ENCODE results near the gene DMD. TPM values are rescaled to one million over a fixed set of nuclear protein-coding genes. Genes with fewer than 3 reads are reported as not detected.

DMD gene
- total and polyA plus RNA-seq, 2 donors (not counting 1 experiment from before 2014, with no cell fraction given) = 5.1 to 7.2 TPM

- Histone ChIP-seq H4K20me1 (ENCODE audit: control insufficient read depth, extremely low read depth, insufficient read depth, low read length) (no peaks in the 10 kb centered on the region), H3K9ac (ENCODE audit: insufficient read depth, low read length) (no peak overlapping the region), H3K4me2 (ENCODE audit: extremely low read depth, insufficient read depth, low read length) (no peak overlapping the region), H3K36me3 (ENCODE audit: control insufficient read depth, insufficient read depth, low read length) (no peaks in the 10 kb centered on the region), H3K4me3 (replicated peaks in 1 of 4; ENCODE audit: control extremely low read depth in 1 of 4, insufficient read depth in 1 of 4, low read depth in 3 of 4, low read length in 4 of 4) (no peak overlapping the region), H3K79me2 (ENCODE audit: control insufficient read depth, insufficient read depth, low read length) (no peaks in the 10 kb centered on the region), H3K4me1 (ENCODE audit: control insufficient read depth, extremely low read depth, insufficient read depth, low read length) (no peaks in the 10 kb centered on the region), H3K9me3 (ENCODE audit: control insufficient read depth, insufficient read depth, low read depth, low read length) (no peaks in the 10 kb centered on the region), H2AFZ (ENCODE audit: low read length) (no peak overlapping the region), H3K27ac (ENCODE audit: insufficient read depth, low read length) (no peak overlapping the region), H3K27me3 (ENCODE audit: control insufficient read depth, insufficient read depth, low read length) (no peaks in the 10 kb centered on the region)
- DNase-seq (ENCODE audit: low read depth in 2 of 2) = peak; percentile 22 to 59
- no peak for TF ChIP-seq CTCF (conservative IDR thresholded peaks at IDR 0.05 in 1 of 2, IDR thresholded peaks at IDR 0.05 in 1 of 2; ENCODE audit: low read depth in 1 of 2, low read length in 2 of 2)
- no peak for TF ChIP-seq EZH2 (IDR thresholded peaks at IDR 0.05; ENCODE audit: low read length, missing control alignments)
Observed at GRCh38 chrX:31603411-31604120, 1607.8 kb downstream of the DMD start.

- Histone ChIP-seq H3K27ac (ENCODE audit: insufficient read depth, low read length) (no peak overlapping the region), H3K79me2 (ENCODE audit: control insufficient read depth, insufficient read depth, low read length) (no peaks in the 10 kb centered on the region), H3K4me1 (ENCODE audit: control insufficient read depth, extremely low read depth, insufficient read depth, low read length) (no peaks in the 10 kb centered on the region), H3K9me3 (ENCODE audit: control insufficient read depth, insufficient read depth, low read depth, low read length) (no peaks in the 10 kb centered on the region), H2AFZ (ENCODE audit: low read length) (no peak overlapping the region), H3K4me3 (replicated peaks in 1 of 4; ENCODE audit: control extremely low read depth in 1 of 4, insufficient read depth in 1 of 4, low read depth in 3 of 4, low read length in 4 of 4) (no peak overlapping the region), H3K36me3 (ENCODE audit: control insufficient read depth, insufficient read depth, low read length) (no peaks in the 10 kb centered on the region), H3K4me2 (ENCODE audit: extremely low read depth, insufficient read depth, low read length) (no peak overlapping the region), H4K20me1 (ENCODE audit: control insufficient read depth, extremely low read depth, insufficient read depth, low read length) (no peaks in the 10 kb centered on the region), H3K27me3 (ENCODE audit: control insufficient read depth, insufficient read depth, low read length) (no peaks in the 10 kb centered on the region), H3K9ac (ENCODE audit: insufficient read depth, low read length) (no peak overlapping the region)
- no peak for DNase-seq (ENCODE audit: low read depth in 2 of 2)
- TF ChIP-seq CTCF (conservative IDR thresholded peaks at IDR 0.05 in 1 of 2, IDR thresholded peaks at IDR 0.05 in 1 of 2; ENCODE audit: low read depth in 1 of 2, low read length in 2 of 2) = no peak
Observed at GRCh38 chrX:31600823-31601222, 1610.5 kb downstream of the DMD start.

GRCh38 chrX:31593353-31593752 lies 1618.0 kb downstream of the DMD start:
- TF ChIP-seq EZH2 (IDR thresholded peaks at IDR 0.05; ENCODE audit: low read length, missing control alignments) (no peak), CTCF (conservative IDR thresholded peaks at IDR 0.05 in 1 of 2, IDR thresholded peaks at IDR 0.05 in 1 of 2; ENCODE audit: low read depth in 1 of 2, low read length in 2 of 2) (no peak)
- no peak overlapping the region for H3K4me2 ChIP-seq (ENCODE audit: extremely low read depth, insufficient read depth, low read length)
- no peak overlapping the region for H3K9ac ChIP-seq (ENCODE audit: insufficient read depth, low read length)
- no peaks in the 10 kb centered on the region for H3K4me1 ChIP-seq (ENCODE audit: control insufficient read depth, extremely low read depth, insufficient read depth, low read length)
- no peaks in the 10 kb centered on the region for H3K36me3 ChIP-seq (ENCODE audit: control insufficient read depth, insufficient read depth, low read length)
- H2AFZ ChIP-seq (ENCODE audit: low read length) = no peak overlapping the region
- no peak overlapping the region for H3K27ac ChIP-seq (ENCODE audit: insufficient read depth, low read length)
- DNase-seq (ENCODE audit: low read depth in 2 of 2) = peak in 1 of 2 donors; percentile 14
- H3K4me3 ChIP-seq (replicated peaks in 1 of 4; ENCODE audit: control extremely low read depth in 1 of 4, insufficient read depth in 1 of 4, low read depth in 3 of 4, low read length in 4 of 4) = no peak overlapping the region
- H4K20me1 ChIP-seq (ENCODE audit: control insufficient read depth, extremely low read depth, insufficient read depth, low read length) = no peaks in the 10 kb centered on the region
- no peaks in the 10 kb centered on the region for H3K27me3 ChIP-seq (ENCODE audit: control insufficient read depth, insufficient read depth, low read length)
- no peaks in the 10 kb centered on the region for H3K9me3 ChIP-seq (ENCODE audit: control insufficient read depth, insufficient read depth, low read depth, low read length)
- no peaks in the 10 kb centered on the region for H3K79me2 ChIP-seq (ENCODE audit: control insufficient read depth, insufficient read depth, low read length)
